Prostate gland (tissue), 2 donors: ENCODE data around the gene ABCA7. TPM values are rescaled to one million over a fixed set of nuclear protein-coding genes. Genes with fewer than 3 reads are reported as not detected.

Experiments
- DNase-seq: peaks from one replicate; pipeline ENCODE4 v3.0.0-alpha.2; 2019; ENCODE audit warnings: low spot score
- H3K27ac ChIP-seq, 2 donors: fragments of 200-600 bp; sonication (generic); 2 replicates each; pipeline ENCODE4 v1.5.1; 2017 to 2019
- H3K27me3 ChIP-seq: fragments of 200-600 bp; sonication (generic); replicated peaks from 2 replicates; pipeline ENCODE4 v1.5.1; 2019; ENCODE audit not compliant: insufficient read depth
- H3K36me3 ChIP-seq, 2 donors: fragments of 200-600 bp; sonication (generic); 1 replicate in 1 of 2; 2 replicates in 1 of 2; pipeline versions ENCODE4 v1.5.1 to v1.8.1; 2017 to 2019
- H3K4me1 ChIP-seq: fragments of 200-600 bp; sonication (generic); replicated peaks from 2 replicates; pipeline ENCODE4 v1.5.1; 2019
- H3K4me3 ChIP-seq, 2 donors: fragments of 200-600 bp; sonication (generic); 2 replicates each; pipeline ENCODE4 v1.5.1; 2017 to 2019
- H3K9me3 ChIP-seq: fragments of 200-600 bp; sonication (generic); 2 replicates; pipeline ENCODE4 v1.5.1; 2017
- CTCF ChIP-seq, 4 experiments: fragments of 200-600 bp in 2 of 4; fragments of 450-650 bp in 2 of 4; sonication (generic) in 2 of 4; IDR thresholded peaks; 1 replicate in 3 of 4; 2 replicates in 1 of 4; pipeline ENCODE4 v1.5.1; 2016 to 2019; ENCODE audit warnings: antibody characterized with exemption in 4 of 4, mild to moderate bottlenecking in 2 of 4, moderate library complexity in 2 of 4
- POLR2A ChIP-seq: fragments of 450-650 bp; IDR thresholded peaks from one replicate; pipeline ENCODE4 v1.6.1; 2016; ENCODE audit warnings: antibody characterized with exemption, mild to moderate bottlenecking
- POLR2AphosphoS5 ChIP-seq: sonication (generic); formaldehyde crosslinking; IDR thresholded peaks from one replicate; pipeline ENCODE4 v1.6.1; 2017; ENCODE audit warnings: antibody characterized with exemption
- WGBS: methylation state at CpG from one replicate; pipeline ENCODE4 v1.1.5; 2018; 5-methylcytosine and 5-hydroxymethylcytosine counted together
- intact Hi-C: fragments of 100-400 bp; cut with DNase I; formaldehyde crosslinking; loops from one replicate; pipeline ENCODE4 v1.14.2; 2022
- total RNA-seq, 2 donors: library from RNA; depleted of rRNA; stranded (reverse); fragments of >200 nt; gene quantifications; one replicate each; pipeline ENCODE4 v1.1.0, GENCODE V29; 2016

Gene ABCA7
- total RNA-seq, 2 donors from 2014 or later: 16.2 to 25.1 TPM

- no peak for DNase-seq
- no peak for TF ChIP-seq POLR2A
- no peak for TF ChIP-seq CTCF (IDR thresholded peaks at IDR 0.05)
- TF ChIP-seq POLR2AphosphoS5: no peak
- Histone ChIP-seq H3K36me3 (peaks cover 0 to 10% of the 10 kb centered on the region in 2 donors), H3K4me3 (no peak overlapping the region), H3K4me1 (no peaks in the 10 kb centered on the region), H3K27ac (no peak overlapping the region), H3K9me3 (no peaks in the 10 kb centered on the region), H3K27me3 (no peaks in the 10 kb centered on the region)
- 86% methylated on average over 39 of the region's 47 CpGs for WGBS
- intact Hi-C loops: no loop called here
These were observed 48.6 kb upstream of the ABCA7 start for GRCh38 chr19:991174-991931.

GRCh38 chr19:991932-992669 is 47.8 kb upstream of the ABCA7 start:
- Histone ChIP-seq H3K27ac (no peak overlapping the region), H3K4me3 (no peak overlapping the region), H3K27me3 (no peaks in the 10 kb centered on the region), H3K4me1 (no peaks in the 10 kb centered on the region), H3K9me3 (no peaks in the 10 kb centered on the region), H3K36me3 (peaks cover 0 to 7% of the 10 kb centered on the region in 2 donors)
- no peak for DNase-seq
- intact Hi-C loops: no loop called here
- TF ChIP-seq POLR2A (no peak), CTCF (IDR thresholded peaks at IDR 0.05) (no peak), POLR2AphosphoS5 (no peak)
- 91% methylated on average over 42 of the region's 42 CpGs for WGBS

- intact Hi-C loops: no loop called here
- WGBS: 90% methylated on average over 13 of the region's 13 CpGs
- TF ChIP-seq CTCF (IDR thresholded peaks at IDR 0.05): no peak
- no peak for TF ChIP-seq POLR2AphosphoS5
- no peak for TF ChIP-seq POLR2A
- H3K27me3 ChIP-seq: no peaks in the 10 kb centered on the region
- peaks cover 0 to 7% of the 10 kb centered on the region in 2 donors for H3K36me3 ChIP-seq
- H3K4me1 ChIP-seq: no peaks in the 10 kb centered on the region
- H3K27ac ChIP-seq: no peak overlapping the region
- DNase-seq: no peak
- no peak overlapping the region for H3K4me3 ChIP-seq
- no peaks in the 10 kb centered on the region for H3K9me3 ChIP-seq
These were observed 47.2 kb upstream of the ABCA7 start for GRCh38 chr19:992670-993055.

GRCh38 chr19:993361-993830 is 46.5 kb upstream of the ABCA7 start:
- intact Hi-C loops: no loop called here

More at GRCh38 chr19:993361-993830, 46.5 kb upstream of the ABCA7 start:
- Histone ChIP-seq H3K4me3 (no peak overlapping the region), H3K27ac (no peak overlapping the region), H3K4me1 (no peaks in the 10 kb centered on the region), H3K9me3 (no peaks in the 10 kb centered on the region), H3K27me3 (peaks cover 3% of the 10 kb centered on the region), H3K36me3 (peaks cover 0 to 7% of the 10 kb centered on the region in 2 donors)
- no peak for DNase-seq
- TF ChIP-seq POLR2AphosphoS5: no peak
- TF ChIP-seq CTCF (IDR thresholded peaks at IDR 0.05): no peak
- no peak for TF ChIP-seq POLR2A
- WGBS: 94% methylated on average over 17 of the region's 17 CpGs
